Measurements from ENCODE around the gene SMS. TPM values are rescaled to one million over a fixed set of nuclear protein-coding genes. Genes with fewer than 3 reads are reported as not detected.

SMS gene
- total and polyA plus RNA-seq, 10 of the 15 experiments (the other 5 are each of a cell fraction or from before 2014, with no cell fraction given) = 55.8 to 156 (median 114) TPM

- no peak for TF ChIP-seq IRF5 (IDR thresholded peaks at IDR 0.05; ENCODE audit: borderline replicate concordance)
- peak; percentile 54; the same call in 1 of the 2 replicates for TF ChIP-seq IRF4 (IDR thresholded peaks at IDR 0.05; ENCODE audit: low read depth, low read length)
- TF ChIP-seq TCF3 (IDR thresholded peaks at IDR 0.05; ENCODE audit: borderline replicate concordance, insufficient read depth, low read depth, low read length) = no peak
- no peak for TF ChIP-seq SUZ12 (IDR thresholded peaks at IDR 0.05; ENCODE audit: unreplicated experiment)
- TF ChIP-seq E2F4 (IDR thresholded peaks at IDR 0.05; ENCODE audit: low read depth, low read length) = no peak
- TF ChIP-seq PAX5 (IDR thresholded peaks at IDR 0.05; ENCODE audit: borderline replicate concordance, low read depth, low read length) = no peak
- TF ChIP-seq ZNF592 (IDR thresholded peaks at IDR 0.05) = 0 out of 2 replicates have a peak, but pooled peaks have one; percentile 28
- TF ChIP-seq ELK1 (IDR thresholded peaks at IDR 0.05; ENCODE audit: low read depth, low read length) = no peak
- peak; percentile 76 for TF ChIP-seq ZNF24 (IDR thresholded peaks at IDR 0.05)
- TF ChIP-seq ATF3 (IDR thresholded peaks at IDR 0.05; ENCODE audit: borderline replicate concordance, extremely low read depth, low read depth, low read length) = no peak
- TF ChIP-seq EP300 (IDR thresholded peaks at IDR 0.05; ENCODE audit: borderline replicate concordance in 1 of 2, control insufficient read depth in 1 of 2, low read depth in 2 of 2, low read length in 2 of 2) = no peak
- no peak for TF ChIP-seq MAX (IDR thresholded peaks at IDR 0.05; ENCODE audit: low read depth, low read length)
- peak; percentile 92 for TF ChIP-seq SMC3 (IDR thresholded peaks at IDR 0.05; ENCODE audit: borderline replicate concordance, low read length)
- TF ChIP-seq YY1 (IDR thresholded peaks at IDR 0.05; ENCODE audit: low read depth, low read length) = peak; percentile 41; the same call in 1 of the 2 replicates
- no peak for TF ChIP-seq SPI1 (IDR thresholded peaks at IDR 0.05; ENCODE audit: borderline replicate concordance, insufficient read depth, low read depth, low read length)
- TF ChIP-seq NFXL1 (IDR thresholded peaks at IDR 0.05; ENCODE audit: borderline replicate concordance) = no peak
- TF ChIP-seq BCLAF1 (IDR thresholded peaks at IDR 0.05) = no peak
- no peak for TF ChIP-seq IKZF2 (IDR thresholded peaks at IDR 0.05)
Measured at GRCh38 chrX:21985332-21985777, 44.8 kb downstream of the SMS start (continued).
